B cell (primary cell): ENCODE results near the gene GABPB2. TPM values are rescaled to one million over a fixed set of nuclear protein-coding genes. Genes with fewer than 3 reads are reported as not detected.

Experiments used
- polyA plus RNA-seq: library from polyadenylated mRNA; depleted of rRNA; stranded (reverse); fragments of >200 nt; gene quantifications from 2 replicates; pipeline ENCODE4 v1.2.3, GENCODE V29; 2012
- small RNA-seq: library from RNA; depleted of rRNA; stranded (forward); fragments of <200 nt; gene quantifications from one replicate; pipeline ENCODE3, GENCODE V24; 2012; ENCODE audit warnings: low replicate concordance, low read depth; ENCODE audit not compliant: insufficient read length
- total RNA-seq, 2 donors: library from RNA; stranded (reverse); fragments of 120-200 nt in 1 of 2; gene quantifications; 1 replicate in 1 of 2; 2 replicates in 1 of 2; pipeline versions ENCODE4 v1.2.3 to v1.2.4, GENCODE V29; 2013 to 2022

The GABPB2 gene
- total and polyA plus RNA-seq, 2 donors (not counting 1 experiment from before 2014, with no cell fraction given) = 15.1 to 22.4 TPM

Small RNAs within 50 kb of the gene (small RNA-seq; reads per million reads assigned to genes)
- not detected for gene RNU6-884P

Other genes with a start within 250 kb of the GABPB2 start
- 48.2 and 48.6 TPM in 2 replicates for gene ARNT, start 194.2 kb upstream of the GABPB2 start, total RNA-seq
- gene ARNT, start 194.2 kb upstream of the GABPB2 start, polyA plus RNA-seq = 17.6 and 21.0 TPM in 2 replicates
- not detected in 2 replicates for gene CTXND2, start 183.6 kb upstream of the GABPB2 start, total RNA-seq
- not detected in 2 replicates for gene CTXND2, start 183.6 kb upstream of the GABPB2 start, polyA plus RNA-seq
- gene SETDB1, start 144.4 kb upstream of the GABPB2 start, total RNA-seq = 115 and 133 TPM in 2 replicates
- gene SETDB1, start 144.4 kb upstream of the GABPB2 start, polyA plus RNA-seq = 57.4 and 79.6 TPM in 2 replicates
- 130 and 144 TPM in 2 replicates for gene CERS2, start 95.9 kb upstream of the GABPB2 start, total RNA-seq
- gene CERS2, start 95.9 kb upstream of the GABPB2 start, polyA plus RNA-seq = 52.5 and 68.4 TPM in 2 replicates
- 0.62 TPM in 1 of 2 replicates, not detected in the other for gene ANXA9, start 88.5 kb upstream of the GABPB2 start, total RNA-seq
- gene ANXA9, start 88.5 kb upstream of the GABPB2 start, polyA plus RNA-seq = 0.07 and 0.09 TPM in 2 replicates
- gene MINDY1, start 63.9 kb upstream of the GABPB2 start, total RNA-seq = 16.1 and 16.5 TPM in 2 replicates
- 4.8 and 7.6 TPM in 2 replicates for gene MINDY1, start 63.9 kb upstream of the GABPB2 start, polyA plus RNA-seq
- gene PRUNE1, start 62.3 kb upstream of the GABPB2 start, total RNA-seq = 20.8 and 21.3 TPM in 2 replicates
- 13.3 and 15.9 TPM in 2 replicates for gene PRUNE1, start 62.3 kb upstream of the GABPB2 start, polyA plus RNA-seq
- gene BNIPL, start 34.2 kb upstream of the GABPB2 start, total RNA-seq = 1.8 and 2.5 TPM in 2 replicates
- gene BNIPL, start 34.2 kb upstream of the GABPB2 start, polyA plus RNA-seq = 0.81 and 2.8 TPM in 2 replicates
- 4.5 and 7.6 TPM in 2 replicates for gene C1orf56, start 23.0 kb upstream of the GABPB2 start, total RNA-seq
- gene C1orf56, start 23.0 kb upstream of the GABPB2 start, polyA plus RNA-seq = 2.4 and 2.5 TPM in 2 replicates
- gene CDC42SE1, start 11.1 kb upstream of the GABPB2 start, total RNA-seq = 230 and 238 TPM in 2 replicates
- 366 and 419 TPM in 2 replicates for gene CDC42SE1, start 11.1 kb upstream of the GABPB2 start, polyA plus RNA-seq
- 1.1 and 1.5 TPM in 2 replicates for gene MLLT11, start 10.4 kb upstream of the GABPB2 start, total RNA-seq
- gene MLLT11, start 10.4 kb upstream of the GABPB2 start, polyA plus RNA-seq = 2.4 and 2.7 TPM in 2 replicates
- gene SEMA6C, start 75.9 kb downstream of the GABPB2 start, total RNA-seq = 0.86 and 1.5 TPM in 2 replicates
- gene SEMA6C, start 75.9 kb downstream of the GABPB2 start, polyA plus RNA-seq = 0.81 and 1.3 TPM in 2 replicates
- 14.9 and 17.6 TPM in 2 replicates for gene TNFAIP8L2, start 85.9 kb downstream of the GABPB2 start, total RNA-seq
- gene TNFAIP8L2, start 85.9 kb downstream of the GABPB2 start, polyA plus RNA-seq = 5.5 and 9.1 TPM in 2 replicates
- 5.8 TPM in 2 replicates for gene LYSMD1, start 95.1 kb downstream of the GABPB2 start, total RNA-seq
- 0.68 and 1.4 TPM in 2 replicates for gene LYSMD1, start 95.1 kb downstream of the GABPB2 start, polyA plus RNA-seq
- gene SCNM1, start 95.4 kb downstream of the GABPB2 start, total RNA-seq = 53.6 and 57.6 TPM in 2 replicates
- gene SCNM1, start 95.4 kb downstream of the GABPB2 start, polyA plus RNA-seq = 38.2 and 46.5 TPM in 2 replicates
- gene TMOD4, start 105.2 kb downstream of the GABPB2 start, total RNA-seq = 3.5 and 5.1 TPM in 2 replicates
- 1.7 and 2.3 TPM in 2 replicates for gene TMOD4, start 105.2 kb downstream of the GABPB2 start, polyA plus RNA-seq
- gene VPS72, start 119.4 kb downstream of the GABPB2 start, total RNA-seq = 48.7 and 71.3 TPM in 2 replicates
- 30.3 and 42.1 TPM in 2 replicates for gene VPS72, start 119.4 kb downstream of the GABPB2 start, polyA plus RNA-seq
- gene PIP5K1A, start 127.8 kb downstream of the GABPB2 start, total RNA-seq = 76.1 and 78.4 TPM in 2 replicates
- gene PIP5K1A, start 127.8 kb downstream of the GABPB2 start, polyA plus RNA-seq = 57.4 and 59.4 TPM in 2 replicates
- gene PSMD4, start 184.0 kb downstream of the GABPB2 start, total RNA-seq = 142 and 169 TPM in 2 replicates
- 117 and 136 TPM in 2 replicates for gene PSMD4, start 184.0 kb downstream of the GABPB2 start, polyA plus RNA-seq
- gene ZNF687, start 211.5 kb downstream of the GABPB2 start, total RNA-seq = 49.6 and 54.0 TPM in 2 replicates
- gene ZNF687, start 211.5 kb downstream of the GABPB2 start, polyA plus RNA-seq = 29.1 and 37.0 TPM in 2 replicates